Endodermal cell (in vitro differentiated cells): ENCODE results near the gene NKX6-2. TPM values are rescaled to one million over a fixed set of nuclear protein-coding genes. Genes with fewer than 3 reads are reported as not detected.

Experiments used
- DNase-seq: peaks from one replicate; pipeline ENCODE4 v3.0.0-alpha.2; 2017
- H3K27ac ChIP-seq: 2 replicates; pipeline ENCODE4 v1.5.1; 2013; ENCODE audit warnings: mild to moderate bottlenecking, low read depth, low read length, moderate library complexity
- H3K27me3 ChIP-seq: 2 replicates; pipeline ENCODE4 v1.6.1; 2013; ENCODE audit warnings: mild to moderate bottlenecking, low read length, moderate library complexity; ENCODE audit not compliant: insufficient read depth, control insufficient read depth, poor library complexity, severe bottlenecking
- H3K36me3 ChIP-seq: 2 replicates; pipeline ENCODE4 v1.7.0; 2013; ENCODE audit warnings: mild to moderate bottlenecking, low read length, moderate library complexity; ENCODE audit not compliant: control insufficient read depth, insufficient read depth
- H3K4me1 ChIP-seq: one replicate; pipeline ENCODE4 v1.7.0; 2013; ENCODE audit warnings: low read length; ENCODE audit not compliant: control insufficient read depth, insufficient read depth
- H3K4me3 ChIP-seq: 2 replicates; pipeline ENCODE4 v1.5.1; 2013; ENCODE audit warnings: mild to moderate bottlenecking, low read length, moderate library complexity
- H3K9ac ChIP-seq: 2 replicates; pipeline ENCODE4 v1.6.1; 2013; ENCODE audit warnings: mild to moderate bottlenecking, low read length, moderate library complexity; ENCODE audit not compliant: poor library complexity, severe bottlenecking; ENCODE audit errors: extremely low read depth
- H3K9me3 ChIP-seq: 2 replicates; pipeline ENCODE4 v1.6.1; 2013; ENCODE audit warnings: mild to moderate bottlenecking, low read length, moderate library complexity; ENCODE audit not compliant: control insufficient read depth
- H3K27ac Mint-ChIP-seq: 2 replicates; pipeline ENCODE4 v1.8.0; 2020; ENCODE audit warnings: mixed read lengths
- H3K27me3 Mint-ChIP-seq: 2 replicates; pipeline ENCODE4 v1.8.0; 2021; ENCODE audit warnings: mild to moderate bottlenecking, mixed read lengths; ENCODE audit not compliant: insufficient read depth
- H3K36me3 Mint-ChIP-seq: 2 replicates; pipeline ENCODE4 v1.8.0; 2020; ENCODE audit warnings: low read depth, mixed read lengths
- H3K4me1 Mint-ChIP-seq: 2 replicates; pipeline ENCODE4 v1.8.0; 2020; ENCODE audit warnings: mixed read lengths
- H3K4me3 Mint-ChIP-seq: 2 replicates; pipeline ENCODE4 v1.8.0; 2020; ENCODE audit warnings: mild to moderate bottlenecking, moderate library complexity, mixed read lengths
- H3K9me3 Mint-ChIP-seq: 2 replicates; pipeline ENCODE4 v1.8.0; 2020; ENCODE audit warnings: mild to moderate bottlenecking, mixed read lengths
- WGBS, 2 experiments: methylation state at CpG; one replicate each; pipeline versions ENCODE4 v1.1.5 to v1.1.7; 2013; ENCODE audit warnings: missing lambda C conversion rate in 2 of 2, mixed read lengths in 1 of 2; ENCODE audit not compliant: insufficient coverage in 1 of 2, insufficient read length in 1 of 2; 5-methylcytosine and 5-hydroxymethylcytosine counted together
- total RNA-seq, 2 donors: library from RNA; stranded (reverse); fragmentation: NEBNext Ultra II Directional in 1 of 2; extraction: Animal tissue kit (Norgen Biotek cat#: 25700) in 1 of 2; gene quantifications; 2 replicates in 1 of 2; 3 replicates in 1 of 2; pipeline ENCODE4 v1.2.1, GENCODE V29; 2021
- TF ChIP-seq, protein P1 (sequence below): fragments of 200-600 bp; sonication (generic); conservative IDR thresholded peaks from 2 replicates; pipeline ENCODE4 v1.5.0; 2021; ENCODE audit warnings: antibody characterized with exemption, mild to moderate bottlenecking

The NKX6-2 gene
- total RNA-seq, 2 donors from 2014 or later, result 0.31 TPM; not detected in 1

DNA sequence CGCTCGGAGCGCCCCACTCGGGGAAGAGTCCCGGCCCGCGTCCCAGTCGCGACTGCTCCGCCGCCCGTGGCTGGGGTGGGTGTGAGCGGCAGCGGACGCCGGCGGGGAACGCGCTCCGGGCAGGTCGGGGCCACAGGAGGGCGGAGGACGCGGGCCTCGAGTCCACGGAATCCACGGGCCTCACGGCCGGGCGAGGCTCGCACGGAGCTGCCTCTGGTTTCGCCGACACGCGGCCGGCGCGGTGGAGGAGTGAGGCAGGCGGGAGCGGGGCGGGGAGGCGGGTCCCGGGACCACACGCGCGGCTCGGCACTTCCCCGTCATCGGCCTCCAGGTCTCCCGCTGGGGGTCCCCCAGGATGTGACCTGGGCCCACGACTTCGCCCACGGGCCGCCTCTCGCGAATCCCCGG is 533 bp upstream of the NKX6-2 start:
- H3K4me1 ChIP-seq, result no peaks in the 10 kb centered on the region
- TF ChIP-seq, protein P1, sequence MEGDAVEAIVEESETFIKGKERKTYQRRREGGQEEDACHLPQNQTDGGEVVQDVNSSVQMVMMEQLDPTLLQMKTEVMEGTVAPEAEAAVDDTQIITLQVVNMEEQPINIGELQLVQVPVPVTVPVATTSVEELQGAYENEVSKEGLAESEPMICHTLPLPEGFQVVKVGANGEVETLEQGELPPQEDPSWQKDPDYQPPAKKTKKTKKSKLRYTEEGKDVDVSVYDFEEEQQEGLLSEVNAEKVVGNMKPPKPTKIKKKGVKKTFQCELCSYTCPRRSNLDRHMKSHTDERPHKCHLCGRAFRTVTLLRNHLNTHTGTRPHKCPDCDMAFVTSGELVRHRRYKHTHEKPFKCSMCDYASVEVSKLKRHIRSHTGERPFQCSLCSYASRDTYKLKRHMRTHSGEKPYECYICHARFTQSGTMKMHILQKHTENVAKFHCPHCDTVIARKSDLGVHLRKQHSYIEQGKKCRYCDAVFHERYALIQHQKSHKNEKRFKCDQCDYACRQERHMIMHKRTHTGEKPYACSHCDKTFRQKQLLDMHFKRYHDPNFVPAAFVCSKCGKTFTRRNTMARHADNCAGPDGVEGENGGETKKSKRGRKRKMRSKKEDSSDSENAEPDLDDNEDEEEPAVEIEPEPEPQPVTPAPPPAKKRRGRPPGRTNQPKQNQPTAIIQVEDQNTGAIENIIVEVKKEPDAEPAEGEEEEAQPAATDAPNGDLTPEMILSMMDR, result no peak
- Mint-ChIP-seq H3K27me3 (peaks cover 77% of the 10 kb centered on the region), H3K4me3 (no peak overlapping the region), H3K4me1 (no peaks in the 10 kb centered on the region), H3K36me3 (peaks cover 17% of the 10 kb centered on the region), H3K9me3 (peaks cover 2% of the 10 kb centered on the region), H3K27ac (no peak overlapping the region)
- H3K27ac ChIP-seq, result no peak overlapping the region
- H3K27me3 ChIP-seq, result peaks cover 96% of the 10 kb centered on the region
- no peak overlapping the region for H3K4me3 ChIP-seq
- no peak overlapping the region for H3K9ac ChIP-seq
- no peak for DNase-seq
- H3K36me3 ChIP-seq, result no peaks in the 10 kb centered on the region
- 5 to 10% methylated on average over 37 to 58 of the region's 58 CpGs for WGBS, 2 experiments
- no peaks in the 10 kb centered on the region for H3K9me3 ChIP-seq

GRCh38 chr10:132784866-132785722 is 853 bp downstream of the NKX6-2 start:
- H3K36me3 Mint-ChIP-seq, result peaks cover 17% of the 10 kb centered on the region
- Histone ChIP-seq H3K4me3 (no peak overlapping the region), H3K27me3 (peaks cover 84% of the 10 kb centered on the region), H3K36me3 (no peaks in the 10 kb centered on the region), H3K27ac (no peak overlapping the region), H3K9ac (no peak overlapping the region), H3K9me3 (no peaks in the 10 kb centered on the region), H3K4me1 (no peaks in the 10 kb centered on the region)
- H3K4me1 Mint-ChIP-seq, result no peaks in the 10 kb centered on the region
- H3K27me3 Mint-ChIP-seq, result peaks cover 72% of the 10 kb centered on the region
- no peak overlapping the region for H3K27ac Mint-ChIP-seq
- TF ChIP-seq, protein P1, result no peak
- H3K9me3 Mint-ChIP-seq, result peaks cover 2% of the 10 kb centered on the region
- peak; percentile 80 for DNase-seq
- 5 to 6% methylated on average over 50 to 111 of the region's 111 CpGs for WGBS, 2 experiments
- no peak overlapping the region for H3K4me3 Mint-ChIP-seq

- Histone ChIP-seq H3K9me3 (no peaks in the 10 kb centered on the region), H3K4me1 (no peaks in the 10 kb centered on the region), H3K4me3 (no peak overlapping the region), H3K9ac (no peak overlapping the region), H3K36me3 (no peaks in the 10 kb centered on the region), H3K27me3 (peaks cover 75% of the 10 kb centered on the region), H3K27ac (no peak overlapping the region)
- TF ChIP-seq, protein P1, result no peak
- peaks cover 2% of the 10 kb centered on the region for H3K9me3 Mint-ChIP-seq
- H3K27me3 Mint-ChIP-seq, result peaks cover 64% of the 10 kb centered on the region
- no peak overlapping the region for H3K4me3 Mint-ChIP-seq
- peak; percentile 65 for DNase-seq
- H3K27ac Mint-ChIP-seq, result no peak overlapping the region
- H3K4me1 Mint-ChIP-seq, result no peaks in the 10 kb centered on the region
- 6% methylated on average over 37 to 106 of the region's 106 CpGs for WGBS, 2 experiments
- H3K36me3 Mint-ChIP-seq, result peaks cover 19% of the 10 kb centered on the region
Observed at GRCh38 chr10:132783940-132784865, 1.7 kb downstream of the NKX6-2 start.
